WTC11 (cell line): ENCODE results near the gene BLID. TPM values are rescaled to one million over a fixed set of nuclear protein-coding genes. Genes with fewer than 3 reads are reported as not detected.

Experiments used
- ATAC-seq: fragments of 200-7000 bp; cut with Tn5 transposase; 2 replicates; pipeline ENCODE4 v1.10.0; 2021; ENCODE audit warnings: mild to moderate bottlenecking, moderate library complexity
- CTCF ChIA-PET: fragments of 300-600 bp; sonication (Branson Sonifier 250); formaldehyde crosslinking; loops from one replicate; lab custom pipeline; 2021; ENCODE audit warnings: antibody characterized with exemption; lab: Charles Lee
- POLR2A ChIA-PET: fragments of 350-600 bp; sonication (Branson Sonifier 250); formaldehyde crosslinking; loops from one replicate; lab custom pipeline; 2021; ENCODE audit warnings: antibody characterized with exemption; lab: Charles Lee
- DNase-seq: peaks from one replicate; pipeline ENCODE4 v3.0.0; 2021; ENCODE audit warnings: low spot score
- H3K27ac Mint-ChIP-seq: 2 replicates; pipeline ENCODE4 v1.8.0; 2021; ENCODE audit warnings: mixed read lengths
- H3K27me3 Mint-ChIP-seq: 2 replicates; pipeline ENCODE4 v1.8.0; 2021; ENCODE audit warnings: low read depth, mild to moderate bottlenecking, moderate library complexity, mixed read lengths
- H3K36me3 Mint-ChIP-seq: 2 replicates; pipeline ENCODE4 v1.8.0; 2021; ENCODE audit warnings: mixed read lengths
- H3K4me1 Mint-ChIP-seq: 2 replicates; pipeline ENCODE4 v1.8.0; 2022; ENCODE audit warnings: mixed read lengths
- H3K4me3 Mint-ChIP-seq: 2 replicates; pipeline ENCODE4 v1.8.0; 2021; ENCODE audit warnings: mild to moderate bottlenecking, moderate library complexity, mixed read lengths
- H3K9me3 Mint-ChIP-seq: 2 replicates; pipeline ENCODE4 v1.8.0; 2021; ENCODE audit warnings: mixed read lengths
- ATF1 ChIP-seq: sonication (generic); formaldehyde crosslinking; IDR thresholded peaks from 2 replicates; pipeline ENCODE4 v1.8.1; 2023; ENCODE audit warnings: mild to moderate bottlenecking, moderate library complexity, missing genetic modification reagents
- ATF3 ChIP-seq: sonication (generic); formaldehyde crosslinking; conservative IDR thresholded peaks from 2 replicates; pipeline ENCODE4 v1.8.1; 2022; ENCODE audit warnings: mild to moderate bottlenecking, missing genetic modification reagents
- CREM ChIP-seq: sonication (generic); formaldehyde crosslinking; IDR thresholded peaks from 2 replicates; pipeline ENCODE4 v1.8.1; 2022; ENCODE audit warnings: mild to moderate bottlenecking, missing genetic modification reagents, moderate library complexity
- FOXK1 ChIP-seq: sonication (generic); formaldehyde crosslinking; IDR thresholded peaks from 2 replicates; pipeline ENCODE4 v1.8.0; 2022; ENCODE audit warnings: mild to moderate bottlenecking, moderate library complexity, missing genetic modification reagents
- MLX ChIP-seq: sonication (generic); formaldehyde crosslinking; IDR thresholded peaks from 2 replicates; pipeline ENCODE4 v1.8.1; 2023; ENCODE audit warnings: mild to moderate bottlenecking, missing genetic modification reagents, moderate library complexity
- NFYB ChIP-seq: sonication (generic); formaldehyde crosslinking; conservative IDR thresholded peaks from 2 replicates; pipeline ENCODE4 v1.8.0; 2022; ENCODE audit warnings: low read depth, missing genetic modification reagents
- SP1 ChIP-seq: sonication (generic); formaldehyde crosslinking; conservative IDR thresholded peaks from 2 replicates; pipeline ENCODE4 v1.8.1; 2022; ENCODE audit warnings: missing genetic modification reagents
- STAT6 ChIP-seq: sonication (generic); formaldehyde crosslinking; conservative IDR thresholded peaks from 2 replicates; pipeline ENCODE4 v1.8.1; 2023; ENCODE audit warnings: mild to moderate bottlenecking, low read depth, missing genetic modification reagents, moderate library complexity
- ZBTB21 ChIP-seq: sonication (generic); formaldehyde crosslinking; IDR thresholded peaks from 2 replicates; pipeline ENCODE4 v1.8.1; 2023; ENCODE audit warnings: mild to moderate bottlenecking, missing genetic modification reagents, borderline replicate concordance
- ZNF138 ChIP-seq: sonication (generic); formaldehyde crosslinking; conservative IDR thresholded peaks from 2 replicates; pipeline ENCODE4 v1.8.1; 2022; ENCODE audit warnings: mild to moderate bottlenecking, moderate library complexity, missing genetic modification reagents
- ZNF396 ChIP-seq: fragments of 250-450 bp; sonication (Bioruptor Pico); IDR thresholded peaks from 2 replicates; pipeline ENCODE4 v1.8.0; 2021; ENCODE audit warnings: mild to moderate bottlenecking, moderate library complexity, borderline replicate concordance
- ZNF416 ChIP-seq: fragments of 250-450 bp; sonication (Bioruptor Pico); IDR thresholded peaks from 2 replicates; pipeline ENCODE4 v1.9.0; 2021; ENCODE audit warnings: mild to moderate bottlenecking, inconsistent platforms
- total RNA-seq: library from RNA; stranded (reverse); gene quantifications from 3 replicates; pipeline ENCODE4 v1.2.3, GENCODE V29; 2021
- TF ChIP-seq, protein P1 (sequence below): sonication (generic); formaldehyde crosslinking; IDR thresholded peaks from 2 replicates; pipeline ENCODE4 v1.8.0; 2022; ENCODE audit warnings: mild to moderate bottlenecking, missing genetic modification reagents
- TF ChIP-seq, protein P2 (sequence below): sonication (generic); formaldehyde crosslinking; IDR thresholded peaks from 2 replicates; pipeline ENCODE4 v1.8.1; 2022; ENCODE audit warnings: low read depth, mild to moderate bottlenecking, moderate library complexity, missing genetic modification reagents, borderline replicate concordance
- TF ChIP-seq, protein P3 (sequence below): sonication (generic); formaldehyde crosslinking; IDR thresholded peaks from 2 replicates; pipeline ENCODE4 v1.8.0; 2022; ENCODE audit warnings: mild to moderate bottlenecking, missing genetic modification reagents
- TF ChIP-seq, protein P4 (sequence below): sonication (generic); formaldehyde crosslinking; IDR thresholded peaks from 2 replicates; pipeline ENCODE4 v1.8.1; 2023; ENCODE audit warnings: mild to moderate bottlenecking, missing genetic modification reagents, moderate library complexity
- TF ChIP-seq, protein P5 (sequence below): fragments of 250-450 bp; sonication (Bioruptor Pico); IDR thresholded peaks from 2 replicates; pipeline ENCODE4 v1.9.0; 2021; ENCODE audit warnings: mild to moderate bottlenecking, borderline replicate concordance
- TF ChIP-seq, protein P6 (sequence below): sonication (generic); formaldehyde crosslinking; IDR thresholded peaks from 2 replicates; pipeline ENCODE4 v1.8.0; 2023; ENCODE audit warnings: missing genetic modification reagents, mild to moderate bottlenecking, borderline replicate concordance

The BLID gene
- total RNA-seq, 1 experiment from 2014 or later = not detected

DNA sequence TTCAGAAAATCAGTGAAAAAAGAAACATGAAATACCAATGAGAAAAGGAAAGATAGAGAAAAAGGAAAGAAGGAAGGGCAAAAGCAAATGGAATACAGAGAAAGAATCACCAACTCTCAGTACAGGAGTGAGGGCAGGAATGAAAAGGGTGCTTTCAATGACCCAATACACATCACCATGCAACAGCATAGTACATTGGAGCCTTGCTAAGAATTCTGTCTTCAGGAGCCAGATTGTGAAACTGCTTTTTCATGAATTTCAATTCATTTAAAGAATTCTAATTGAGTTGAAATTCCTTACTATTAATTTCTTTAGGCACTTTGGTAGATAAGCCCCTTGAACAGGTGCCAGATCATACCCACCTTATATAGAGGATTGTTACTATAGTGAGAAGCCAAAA, 34.9 kb downstream of the BLID start:
- no peak overlapping the region for H3K4me3 Mint-ChIP-seq
- no peak overlapping the region for H3K27ac Mint-ChIP-seq
- POLR2A ChIA-PET = interaction anchor here (0.7 kb wide), 1 partner anchor 19 kb away, joined by 6 read pairs; no protein-coding TSS in a partner anchor
- no peaks in the 10 kb centered on the region; the same call in 1 of the 2 replicates for H3K27me3 Mint-ChIP-seq
- no peak for ATAC-seq
- CTCF ChIA-PET = interaction anchor here (0.8 kb wide), 1 partner anchor 19 kb away, joined by 5 read pairs; no protein-coding TSS in a partner anchor
- no peaks in the 10 kb centered on the region for H3K36me3 Mint-ChIP-seq
- H3K4me1 Mint-ChIP-seq = peaks cover 5% of the 10 kb centered on the region; the same call in 1 of the 2 replicates
- no peaks in the 10 kb centered on the region for H3K9me3 Mint-ChIP-seq
- no peak for DNase-seq
- TF ChIP-seq STAT6 (CRISPR knock-in tag) (no peak), ZNF138 (no peak), CREM (CRISPR knock-in tag) (no peak), ATF3 (CRISPR knock-in tag) (no peak), MLX (CRISPR knock-in tag) (no peak), FOXK1 (CRISPR knock-in tag) (no peak), ZNF396 (CRISPR knock-in tag) (no peak), ATF1 (no peak), SP1 (CRISPR knock-in tag) (no peak), NFYB (CRISPR knock-in tag) (no peak), ZBTB21 (CRISPR knock-in tag) (no peak), ZNF416 (CRISPR knock-in tag) (no peak)
- TF ChIP-seq, protein P1, sequence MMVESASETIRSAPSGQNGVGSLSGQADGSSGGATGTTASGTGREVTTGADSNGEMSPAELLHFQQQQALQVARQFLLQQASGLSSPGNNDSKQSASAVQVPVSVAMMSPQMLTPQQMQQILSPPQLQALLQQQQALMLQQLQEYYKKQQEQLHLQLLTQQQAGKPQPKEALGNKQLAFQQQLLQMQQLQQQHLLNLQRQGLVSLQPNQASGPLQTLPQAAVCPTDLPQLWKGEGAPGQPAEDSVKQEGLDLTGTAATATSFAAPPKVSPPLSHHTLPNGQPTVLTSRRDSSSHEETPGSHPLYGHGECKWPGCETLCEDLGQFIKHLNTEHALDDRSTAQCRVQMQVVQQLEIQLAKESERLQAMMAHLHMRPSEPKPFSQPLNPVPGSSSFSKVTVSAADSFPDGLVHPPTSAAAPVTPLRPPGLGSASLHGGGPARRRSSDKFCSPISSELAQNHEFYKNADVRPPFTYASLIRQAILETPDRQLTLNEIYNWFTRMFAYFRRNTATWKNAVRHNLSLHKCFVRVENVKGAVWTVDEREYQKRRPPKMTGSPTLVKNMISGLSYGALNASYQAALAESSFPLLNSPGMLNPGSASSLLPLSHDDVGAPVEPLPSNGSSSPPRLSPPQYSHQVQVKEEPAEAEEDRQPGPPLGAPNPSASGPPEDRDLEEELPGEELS = no peak
- TF ChIP-seq, protein P2, sequence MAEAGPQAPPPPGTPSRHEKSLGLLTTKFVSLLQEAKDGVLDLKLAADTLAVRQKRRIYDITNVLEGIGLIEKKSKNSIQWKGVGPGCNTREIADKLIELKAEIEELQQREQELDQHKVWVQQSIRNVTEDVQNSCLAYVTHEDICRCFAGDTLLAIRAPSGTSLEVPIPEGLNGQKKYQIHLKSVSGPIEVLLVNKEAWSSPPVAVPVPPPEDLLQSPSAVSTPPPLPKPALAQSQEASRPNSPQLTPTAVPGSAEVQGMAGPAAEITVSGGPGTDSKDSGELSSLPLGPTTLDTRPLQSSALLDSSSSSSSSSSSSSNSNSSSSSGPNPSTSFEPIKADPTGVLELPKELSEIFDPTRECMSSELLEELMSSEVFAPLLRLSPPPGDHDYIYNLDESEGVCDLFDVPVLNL (CRISPR knock-in tag) = no peak
- TF ChIP-seq, protein P3, sequence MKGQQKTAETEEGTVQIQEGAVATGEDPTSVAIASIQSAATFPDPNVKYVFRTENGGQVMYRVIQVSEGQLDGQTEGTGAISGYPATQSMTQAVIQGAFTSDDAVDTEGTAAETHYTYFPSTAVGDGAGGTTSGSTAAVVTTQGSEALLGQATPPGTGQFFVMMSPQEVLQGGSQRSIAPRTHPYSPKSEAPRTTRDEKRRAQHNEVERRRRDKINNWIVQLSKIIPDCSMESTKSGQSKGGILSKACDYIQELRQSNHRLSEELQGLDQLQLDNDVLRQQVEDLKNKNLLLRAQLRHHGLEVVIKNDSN (CRISPR knock-in tag) = no peak
- TF ChIP-seq, protein P4, sequence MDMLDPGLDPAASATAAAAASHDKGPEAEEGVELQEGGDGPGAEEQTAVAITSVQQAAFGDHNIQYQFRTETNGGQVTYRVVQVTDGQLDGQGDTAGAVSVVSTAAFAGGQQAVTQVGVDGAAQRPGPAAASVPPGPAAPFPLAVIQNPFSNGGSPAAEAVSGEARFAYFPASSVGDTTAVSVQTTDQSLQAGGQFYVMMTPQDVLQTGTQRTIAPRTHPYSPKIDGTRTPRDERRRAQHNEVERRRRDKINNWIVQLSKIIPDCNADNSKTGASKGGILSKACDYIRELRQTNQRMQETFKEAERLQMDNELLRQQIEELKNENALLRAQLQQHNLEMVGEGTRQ (CRISPR knock-in tag) = no peak
- TF ChIP-seq, protein P5, sequence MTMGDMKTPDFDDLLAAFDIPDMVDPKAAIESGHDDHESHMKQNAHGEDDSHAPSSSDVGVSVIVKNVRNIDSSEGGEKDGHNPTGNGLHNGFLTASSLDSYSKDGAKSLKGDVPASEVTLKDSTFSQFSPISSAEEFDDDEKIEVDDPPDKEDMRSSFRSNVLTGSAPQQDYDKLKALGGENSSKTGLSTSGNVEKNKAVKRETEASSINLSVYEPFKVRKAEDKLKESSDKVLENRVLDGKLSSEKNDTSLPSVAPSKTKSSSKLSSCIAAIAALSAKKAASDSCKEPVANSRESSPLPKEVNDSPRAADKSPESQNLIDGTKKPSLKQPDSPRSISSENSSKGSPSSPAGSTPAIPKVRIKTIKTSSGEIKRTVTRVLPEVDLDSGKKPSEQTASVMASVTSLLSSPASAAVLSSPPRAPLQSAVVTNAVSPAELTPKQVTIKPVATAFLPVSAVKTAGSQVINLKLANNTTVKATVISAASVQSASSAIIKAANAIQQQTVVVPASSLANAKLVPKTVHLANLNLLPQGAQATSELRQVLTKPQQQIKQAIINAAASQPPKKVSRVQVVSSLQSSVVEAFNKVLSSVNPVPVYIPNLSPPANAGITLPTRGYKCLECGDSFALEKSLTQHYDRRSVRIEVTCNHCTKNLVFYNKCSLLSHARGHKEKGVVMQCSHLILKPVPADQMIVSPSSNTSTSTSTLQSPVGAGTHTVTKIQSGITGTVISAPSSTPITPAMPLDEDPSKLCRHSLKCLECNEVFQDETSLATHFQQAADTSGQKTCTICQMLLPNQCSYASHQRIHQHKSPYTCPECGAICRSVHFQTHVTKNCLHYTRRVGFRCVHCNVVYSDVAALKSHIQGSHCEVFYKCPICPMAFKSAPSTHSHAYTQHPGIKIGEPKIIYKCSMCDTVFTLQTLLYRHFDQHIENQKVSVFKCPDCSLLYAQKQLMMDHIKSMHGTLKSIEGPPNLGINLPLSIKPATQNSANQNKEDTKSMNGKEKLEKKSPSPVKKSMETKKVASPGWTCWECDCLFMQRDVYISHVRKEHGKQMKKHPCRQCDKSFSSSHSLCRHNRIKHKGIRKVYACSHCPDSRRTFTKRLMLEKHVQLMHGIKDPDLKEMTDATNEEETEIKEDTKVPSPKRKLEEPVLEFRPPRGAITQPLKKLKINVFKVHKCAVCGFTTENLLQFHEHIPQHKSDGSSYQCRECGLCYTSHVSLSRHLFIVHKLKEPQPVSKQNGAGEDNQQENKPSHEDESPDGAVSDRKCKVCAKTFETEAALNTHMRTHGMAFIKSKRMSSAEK (CRISPR knock-in tag) = no peak
- TF ChIP-seq, protein P6, sequence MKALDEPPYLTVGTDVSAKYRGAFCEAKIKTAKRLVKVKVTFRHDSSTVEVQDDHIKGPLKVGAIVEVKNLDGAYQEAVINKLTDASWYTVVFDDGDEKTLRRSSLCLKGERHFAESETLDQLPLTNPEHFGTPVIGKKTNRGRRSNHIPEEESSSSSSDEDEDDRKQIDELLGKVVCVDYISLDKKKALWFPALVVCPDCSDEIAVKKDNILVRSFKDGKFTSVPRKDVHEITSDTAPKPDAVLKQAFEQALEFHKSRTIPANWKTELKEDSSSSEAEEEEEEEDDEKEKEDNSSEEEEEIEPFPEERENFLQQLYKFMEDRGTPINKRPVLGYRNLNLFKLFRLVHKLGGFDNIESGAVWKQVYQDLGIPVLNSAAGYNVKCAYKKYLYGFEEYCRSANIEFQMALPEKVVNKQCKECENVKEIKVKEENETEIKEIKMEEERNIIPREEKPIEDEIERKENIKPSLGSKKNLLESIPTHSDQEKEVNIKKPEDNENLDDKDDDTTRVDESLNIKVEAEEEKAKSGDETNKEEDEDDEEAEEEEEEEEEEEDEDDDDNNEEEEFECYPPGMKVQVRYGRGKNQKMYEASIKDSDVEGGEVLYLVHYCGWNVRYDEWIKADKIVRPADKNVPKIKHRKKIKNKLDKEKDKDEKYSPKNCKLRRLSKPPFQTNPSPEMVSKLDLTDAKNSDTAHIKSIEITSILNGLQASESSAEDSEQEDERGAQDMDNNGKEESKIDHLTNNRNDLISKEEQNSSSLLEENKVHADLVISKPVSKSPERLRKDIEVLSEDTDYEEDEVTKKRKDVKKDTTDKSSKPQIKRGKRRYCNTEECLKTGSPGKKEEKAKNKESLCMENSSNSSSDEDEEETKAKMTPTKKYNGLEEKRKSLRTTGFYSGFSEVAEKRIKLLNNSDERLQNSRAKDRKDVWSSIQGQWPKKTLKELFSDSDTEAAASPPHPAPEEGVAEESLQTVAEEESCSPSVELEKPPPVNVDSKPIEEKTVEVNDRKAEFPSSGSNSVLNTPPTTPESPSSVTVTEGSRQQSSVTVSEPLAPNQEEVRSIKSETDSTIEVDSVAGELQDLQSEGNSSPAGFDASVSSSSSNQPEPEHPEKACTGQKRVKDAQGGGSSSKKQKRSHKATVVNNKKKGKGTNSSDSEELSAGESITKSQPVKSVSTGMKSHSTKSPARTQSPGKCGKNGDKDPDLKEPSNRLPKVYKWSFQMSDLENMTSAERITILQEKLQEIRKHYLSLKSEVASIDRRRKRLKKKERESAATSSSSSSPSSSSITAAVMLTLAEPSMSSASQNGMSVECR (CRISPR knock-in tag) = no peak
